GM20000 (cell line): ENCODE data around the gene RHOBTB3.
"Not testable (repeated sequence)": the region's sequence is repeated elsewhere in the genome, so short reads cannot be mapped to it uniquely, and the experiment has no call there.

Experiments used
- DNase-seq: peaks from one replicate; pipeline ENCODE4 v3.0.0; 2012; ENCODE audit warnings: low spot score
- CTCF ChIP-seq: IDR thresholded peaks from 2 replicates; pipeline ENCODE4 v1.5.1; 2012; ENCODE audit warnings: mild to moderate bottlenecking, control low read depth; ENCODE audit errors: extremely low read depth, missing control alignments

Gene RHOBTB3

GRCh38 chr5:95808686-95809413 lies 77.7 kb downstream of the RHOBTB3 start:
- TF ChIP-seq CTCF = no peak
- DNase-seq = peak; percentile 86

DNA sequence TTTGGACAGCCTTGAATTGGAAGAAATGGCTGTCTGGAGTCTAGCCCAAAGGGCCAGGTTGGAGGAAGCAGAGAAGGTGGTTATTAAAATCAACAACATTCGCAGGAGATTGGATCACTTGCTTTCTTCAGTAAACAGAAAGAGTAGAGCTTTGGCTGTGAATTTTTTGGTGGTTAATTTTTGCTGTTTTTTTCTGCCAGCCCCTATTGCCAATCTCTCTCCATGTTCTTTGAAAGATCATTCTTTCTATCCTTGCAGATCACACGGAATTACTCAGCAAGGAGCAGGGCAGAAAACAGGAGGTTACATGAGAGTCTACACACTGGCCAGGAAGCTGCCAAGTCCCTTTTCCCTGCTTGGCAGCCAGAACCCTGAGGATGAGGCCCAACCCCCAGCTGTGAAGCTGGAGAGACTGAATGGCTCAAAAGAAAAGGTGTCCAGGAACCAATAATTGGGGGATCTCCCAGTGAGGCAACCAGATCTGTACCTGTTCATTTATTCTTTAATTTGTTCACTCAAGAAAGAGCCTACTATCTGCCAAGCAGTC lies 78.4 kb downstream of the RHOBTB3 start:
- no peak for DNase-seq
- TF ChIP-seq CTCF = no peak

GRCh38 chr5:95810305-95811125 lies 79.4 kb downstream of the RHOBTB3 start:
- DNase-seq = no peak

GRCh38 chr5:95811126-95811423 lies 79.9 kb downstream of the RHOBTB3 start:
- DNase-seq = not testable (repeated sequence)

More at GRCh38 chr5:95810305-95811125, 79.4 kb downstream of the RHOBTB3 start:
- TF ChIP-seq CTCF = no peak

- DNase-seq = not testable (repeated sequence)
Measured at GRCh38 chr5:95811461-95812073, 80.4 kb downstream of the RHOBTB3 start.

GRCh38 chr5:95812074-95812471 lies 80.9 kb downstream of the RHOBTB3 start:
- no peak for DNase-seq
- TF ChIP-seq CTCF = no peak

GRCh38 chr5:95813035-95813434 lies 81.9 kb downstream of the RHOBTB3 start:
- DNase-seq = not testable (repeated sequence)

DNA sequence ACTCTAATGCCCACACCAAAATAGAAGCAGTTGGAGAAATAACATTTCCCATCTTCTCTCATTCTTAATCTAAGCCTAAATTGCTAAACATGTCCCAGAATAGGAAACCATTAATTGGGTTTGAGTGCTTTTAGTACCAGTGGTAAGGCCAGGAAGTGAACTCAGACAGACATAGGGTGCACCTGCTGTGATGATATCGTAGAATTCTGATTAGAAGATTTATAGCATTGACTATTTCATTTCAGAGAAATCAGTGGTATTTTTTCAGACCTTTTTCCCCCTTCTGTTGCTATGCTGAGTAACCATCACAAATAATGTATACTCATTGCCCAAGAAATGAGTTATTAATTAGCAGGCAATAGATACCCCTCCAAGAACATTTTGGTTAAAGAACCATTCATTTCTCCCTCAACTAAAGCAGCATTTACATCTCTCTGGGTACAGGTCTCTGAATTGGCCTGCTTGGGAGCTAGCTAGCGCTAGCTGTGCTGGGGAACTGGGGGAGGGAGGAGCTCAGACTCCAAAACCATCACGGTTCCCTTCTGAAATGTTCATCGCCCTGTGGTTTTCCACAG lies 84.1 kb downstream of the RHOBTB3 start:
- TF ChIP-seq CTCF = no peak

More for the DNA sequence above, 84.1 kb downstream of the RHOBTB3 start:
- DNase-seq = no peak
